HepG2 (cell line): Measurements from ENCODE around the gene EPHA10. TPM values are rescaled to one million over a fixed set of nuclear protein-coding genes. Genes with fewer than 3 reads are reported as not detected.
"Not testable (repeated sequence)": the region's sequence is repeated elsewhere in the genome, so short reads cannot be mapped to it uniquely, and the experiment has no call there.

ENCODE experiments used
- ATAC-seq: fragments of 200-7000 bp; cut with Tn5 transposase; 3 replicates; pipeline ENCODE4 v1.9.1; 2020; ENCODE audit warnings: mild to moderate bottlenecking, moderate library complexity
- BruUV-seq: library from RNA; stranded (reverse); fragments of 400-500 nt; replicated peaks from 2 replicates; lab custom pipeline; 2021; lab: Mats Ljungman, UMichigan
- CTCF ChIA-PET: fragments of 300-600 bp; formaldehyde crosslinking; extraction: SDS; loops from one replicate; lab custom pipeline; 2021; ENCODE audit warnings: low total read pairs, inconsistent platforms, low intra/inter-chr PET ratio; lab: Yijun Ruan, JAX
- POLR2A ChIA-PET: fragments of 350-600 bp; sonication (Branson Sonifier 250); formaldehyde crosslinking; loops from one replicate; lab custom pipeline; 2020; ENCODE audit warnings: antibody characterized with exemption, inconsistent platforms; lab: Yijun Ruan, JAX
- DNase-seq: peaks from one replicate; pipeline ENCODE4 v3.0.0-alpha.2; 2015; ENCODE audit warnings: low spot score
- FAIRE-seq: peaks from 3 replicates; lab custom pipeline; 2011; peaks lifted over from hg19 to GRCh38; lab: Jason Lieb, UNC
- H2AFZ ChIP-seq: one replicate; pipeline ENCODE4 v1.6.1; 2011; ENCODE audit warnings: low read length, inconsistent platforms
- H3K27ac ChIP-seq: fragments of 300-600 bp; 3 replicates; pipeline ENCODE4 v1.8.0; 2011; ENCODE audit warnings: mixed run types, mild to moderate bottlenecking, mixed read lengths, low read length, inconsistent platforms; ENCODE audit not compliant: insufficient read depth; ENCODE audit errors: extremely low read length
- H3K27me3 ChIP-seq, 2 experiments: fragments of 200-600 bp in 1 of 2; 2 replicates in 1 of 2; 3 replicates in 1 of 2; pipeline versions ENCODE4 v1.6.0 to v1.8.0; 2011; ENCODE audit warnings: low read length in 2 of 2, mild to moderate bottlenecking in 2 of 2, moderate library complexity in 2 of 2, inconsistent platforms in 1 of 2; ENCODE audit not compliant: insufficient read depth in 2 of 2, control insufficient read depth in 1 of 2
- H3K36me3 ChIP-seq, 2 experiments: fragments of 200-600 bp in 1 of 2; replicated peaks in 1 of 2; 2 replicates in 1 of 2; 3 replicates in 1 of 2; pipeline versions ENCODE4 v1.5.1 to v1.8.0; 2011; ENCODE audit warnings: low read length in 2 of 2, inconsistent platforms in 1 of 2; ENCODE audit not compliant: insufficient read depth in 2 of 2, control insufficient read depth in 1 of 2
- H3K4me1 ChIP-seq: 2 replicates; pipeline ENCODE4 v1.5.1; 2012; ENCODE audit warnings: low read length, inconsistent platforms; ENCODE audit not compliant: insufficient read depth
- H3K4me2 ChIP-seq: 2 replicates; pipeline ENCODE4 v1.6.0; 2011; ENCODE audit warnings: low read depth, low read length, inconsistent platforms
- H3K4me3 ChIP-seq, 3 experiments: fragments of 200-600 bp in 1 of 3; sonication (generic), shearing (Covaris generic) in 1 of 3; replicated peaks in 1 of 3; 2 replicates each; pipeline ENCODE4 v1.5.1; 2011 to 2016; ENCODE audit warnings: low read length in 3 of 3, inconsistent platforms in 2 of 3, low read depth in 2 of 3, mild to moderate bottlenecking in 2 of 3, control low read depth in 1 of 3, mixed read lengths in 1 of 3; ENCODE audit not compliant: insufficient read depth in 1 of 3
- H3K79me2 ChIP-seq: one replicate; pipeline ENCODE4 v1.6.1; 2011; ENCODE audit warnings: low read length, inconsistent platforms; ENCODE audit not compliant: insufficient read depth
- H3K9ac ChIP-seq: 2 replicates; pipeline ENCODE4 v1.6.0; 2011; ENCODE audit warnings: mild to moderate bottlenecking, low read depth, low read length, inconsistent platforms; ENCODE audit not compliant: insufficient read depth
- H3K9me3 ChIP-seq: 2 replicates; pipeline ENCODE4 v1.5.1; 2012; ENCODE audit warnings: mild to moderate bottlenecking, low read length
- H4K20me1 ChIP-seq: 2 replicates; pipeline ENCODE4 v1.6.0; 2011; ENCODE audit warnings: inconsistent platforms, mild to moderate bottlenecking, low read length, moderate library complexity; ENCODE audit not compliant: insufficient read depth
- AHR ChIP-seq: IDR thresholded peaks from 2 replicates; pipeline ENCODE4 v1.6.1; 2018; ENCODE audit warnings: missing genetic modification reagents, missing compliant biosample characterization
- CREB1 ChIP-seq, 2 experiments: fragments of 450-650 bp in 1 of 2; IDR thresholded peaks; 2 replicates each; pipeline ENCODE4 v1.6.1; 2016 to 2017; ENCODE audit warnings: control low read depth in 1 of 2, mild to moderate bottlenecking in 1 of 2, missing compliant biosample characterization in 1 of 2, missing genetic modification characterization in 1 of 2
- KLF16 ChIP-seq, 2 experiments: sonication (generic) in 1 of 2; formaldehyde crosslinking in 1 of 2; IDR thresholded peaks; 2 replicates each; pipeline versions ENCODE4 v1.6.1 to v1.8.0; 2016 to 2023; ENCODE audit warnings: missing genetic modification reagents in 2 of 2, missing compliant biosample characterization in 1 of 2
- RAD21 ChIP-seq: fragments of 450-650 bp; formaldehyde crosslinking; IDR thresholded peaks from 2 replicates; pipeline ENCODE4 v1.5.0; 2020; ENCODE audit warnings: mild to moderate bottlenecking
- SNAPC4 ChIP-seq: sonication (generic); formaldehyde crosslinking; IDR thresholded peaks from 2 replicates; pipeline ENCODE4 v1.4.0; 2020; ENCODE audit warnings: mild to moderate bottlenecking, missing genetic modification reagents
- STAG1 ChIP-seq: sonication (generic); formaldehyde crosslinking; IDR thresholded peaks from 2 replicates; pipeline ENCODE4 v1.4.0; 2020; ENCODE audit warnings: missing genetic modification reagents
- ZNF768 ChIP-seq: sonication (generic); formaldehyde crosslinking; IDR thresholded peaks from 2 replicates; pipeline ENCODE4 v1.4.0; 2020; ENCODE audit warnings: missing genetic modification reagents
- WGBS: methylation state at CpG from one replicate; pipeline ENCODE4 v1.1.6; 2017; ENCODE audit warnings: low lambda C conversion rate; 5-methylcytosine and 5-hydroxymethylcytosine counted together
- in situ Hi-C: cut with HindIII; loops from 2 replicates; pipeline ENCODE4 v1.10.0; 2017; ENCODE audit warnings: low pct_unique_long_range_greater_than_20kb; ENCODE audit not compliant: extremely low pct_ligation_motif_present
- intact Hi-C: fragments of 100-400 bp; cut with micrococcal nuclease; formaldehyde crosslinking; loops from one replicate; pipeline ENCODE4 v1.10.0; 2022; ENCODE audit not compliant: unreplicated experiment
- polyA plus RNA-seq, 8 experiments: library from polyadenylated mRNA; depleted of rRNA in 3 of 8; stranded (reverse) in 7 of 8; unstranded in 1 of 8; fragments of >200 nt; fragmentation: Illumina TruSeq in 4 of 8; extraction: Trizol in 4 of 8; gene quantifications; 2 replicates each; pipeline versions ENCODE4 v1.2.1 to v1.2.3, GENCODE V29; 2011 to 2016; ENCODE audit warnings: low read depth in 4 of 8, missing spikeins in 1 of 8, mixed read lengths in 1 of 8; ENCODE audit not compliant: insufficient read depth in 1 of 8
- total RNA-seq, 5 experiments: library from RNA; depleted of rRNA; stranded (reverse); fragments of >200 nt; fragmentation: Illumina TruSeq; extraction: Trizol; gene quantifications; 2 replicates each; pipeline ENCODE4 v1.2.3, GENCODE V29; 2016; ENCODE audit warnings: low read depth in 1 of 5
- TF ChIP-seq, protein P1 (sequence below): sonication (generic); formaldehyde crosslinking; IDR thresholded peaks from 2 replicates; pipeline ENCODE4 v1.5.0; 2020; ENCODE audit warnings: mild to moderate bottlenecking, missing genetic modification reagents, moderate library complexity

The EPHA10 gene
- total and polyA plus RNA-seq, 2 of the 13 experiments (the other 11 are each of a cell fraction or from before 2014, with no cell fraction given): 0.11 to 0.58 TPM

DNA sequence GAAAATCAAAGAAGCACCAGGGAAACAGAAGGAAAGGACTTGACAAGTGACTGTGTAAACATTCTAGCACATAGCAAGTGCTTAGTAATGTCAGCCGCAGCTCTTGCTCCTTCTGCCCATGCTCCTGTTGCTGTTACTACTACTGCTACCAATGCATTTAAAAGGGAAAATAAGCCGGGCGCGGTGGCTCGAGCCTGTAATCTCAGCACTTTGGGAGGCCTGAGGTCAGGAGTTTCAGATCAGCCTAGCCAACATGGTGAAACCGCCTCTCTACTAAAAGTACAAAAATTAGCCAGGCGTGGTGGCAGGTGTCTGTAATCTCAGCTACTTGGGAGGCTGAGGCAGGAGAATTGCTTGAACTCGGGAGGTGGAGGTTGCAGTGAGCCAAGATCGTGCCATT, 80.7 kb downstream of the EPHA10 start:
- H3K79me2 ChIP-seq, POLR2A ChIA-PET, H3K4me2 ChIP-seq, H3K9me3 ChIP-seq, H2AFZ ChIP-seq, intact Hi-C loops, H4K20me1 ChIP-seq, ATAC-seq, H3K4me3 ChIP-seq, BruUV-seq, DNase-seq, FAIRE-seq, H3K9ac ChIP-seq, H3K4me1 ChIP-seq, H3K27me3 ChIP-seq, H3K27ac ChIP-seq: not testable (repeated sequence)
- WGBS: 94% methylated on average over 9 of the region's 9 CpGs
- in situ Hi-C loops: loop anchor here (5.0 kb wide), 1 partner anchor 227 kb away; no protein-coding TSS in a partner anchor
- CTCF ChIA-PET: interaction anchor here (5.1 kb wide), 1 partner anchor 80 kb away, joined by 56 read pairs; no protein-coding TSS in a partner anchor
- H3K36me3 ChIP-seq: peaks cover 9 to 32% of the 10 kb centered on the region in 2 experiments

DNA sequence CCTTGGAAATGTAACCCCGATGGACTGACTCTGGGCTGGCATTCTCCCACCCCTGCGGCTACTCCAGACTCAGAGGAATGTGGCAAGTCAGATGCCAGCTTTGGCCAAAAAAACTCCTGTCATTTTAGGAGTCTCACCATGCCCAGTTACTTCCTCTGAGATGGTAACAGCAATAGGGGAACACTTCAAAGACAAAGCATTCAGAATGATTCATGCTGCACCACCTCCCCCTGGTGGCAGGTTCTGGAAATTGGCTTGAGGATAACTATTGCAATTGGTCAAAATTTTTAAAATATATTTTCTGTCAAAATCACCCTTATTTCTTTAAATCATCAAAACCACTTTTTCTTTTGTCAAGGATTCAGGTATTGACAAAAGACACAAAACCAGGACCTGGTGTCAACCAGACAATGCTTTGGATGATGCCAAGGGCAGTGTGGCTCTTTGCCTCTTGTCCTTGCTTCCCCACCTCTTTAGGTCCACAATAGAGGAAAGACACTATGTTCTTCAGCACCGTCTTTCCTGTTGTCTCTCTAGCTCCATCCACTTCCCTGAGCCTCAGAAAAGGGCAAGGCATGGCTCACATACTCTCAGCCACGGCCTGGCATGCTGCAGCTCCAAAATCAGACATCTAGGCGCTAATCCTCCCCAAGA, 82.5 kb downstream of the EPHA10 start:
- Histone ChIP-seq H4K20me1 (peaks cover 3% of the 10 kb centered on the region; the same call in 1 of the 2 replicates), H3K27ac (no peak overlapping the region), H3K9me3 (no peaks in the 10 kb centered on the region), H3K9ac (no peak overlapping the region), H3K79me2 (no peaks in the 10 kb centered on the region), H3K4me2 (no peak overlapping the region), H2AFZ (no peak overlapping the region), H3K4me3 (no peak overlapping the region), H3K36me3 (peaks cover 9 to 32% of the 10 kb centered on the region in 2 experiments), H3K4me1 (no peaks in the 10 kb centered on the region), H3K27me3 (peaks cover 0 to 2% of the 10 kb centered on the region in 2 experiments; a peak in 1 of 5 replicates)
- peak; percentile 64 for ATAC-seq
- intact Hi-C loops: loop anchor here (1.0 kb wide), 1 partner anchor 79 kb away; no protein-coding TSS in a partner anchor
- ChIA-PET POLR2A (no interaction called here), CTCF (interaction anchor here (1.0 to 5.1 kb wide), 3 partner anchors 78 to 228 kb away, joined by 3 to 56 read pairs (median 4); partner anchors contain the start of gene MEAF6)
- DNase-seq: peak; percentile 38
- BruUV-seq: no TSS peak
- 87% methylated on average over 5 of the region's 5 CpGs for WGBS
- in situ Hi-C loops: loop anchor here (5.0 kb wide), 1 partner anchor 225 kb away; no protein-coding TSS in a partner anchor
- peak; percentile 87 for FAIRE-seq
- TF ChIP-seq AHR (CRISPR knock-in tag) (no peak), ZNF768 (no peak), KLF16 (CRISPR knock-in tag; IDR thresholded peaks at IDR 0.05) (no peak), STAG1 (CRISPR knock-in tag) (peak; percentile 86), SNAPC4 (CRISPR knock-in tag) (no peak), RAD21 (CRISPR knock-in tag) (peak; percentile 82; the same call in 1 of the 2 replicates), CREB1 (IDR thresholded peaks at IDR 0.05) (no peak), CREB1 (CRISPR knock-in tag; IDR thresholded peaks at IDR 0.05) (peak; percentile 41)
- TF ChIP-seq, protein P1, sequence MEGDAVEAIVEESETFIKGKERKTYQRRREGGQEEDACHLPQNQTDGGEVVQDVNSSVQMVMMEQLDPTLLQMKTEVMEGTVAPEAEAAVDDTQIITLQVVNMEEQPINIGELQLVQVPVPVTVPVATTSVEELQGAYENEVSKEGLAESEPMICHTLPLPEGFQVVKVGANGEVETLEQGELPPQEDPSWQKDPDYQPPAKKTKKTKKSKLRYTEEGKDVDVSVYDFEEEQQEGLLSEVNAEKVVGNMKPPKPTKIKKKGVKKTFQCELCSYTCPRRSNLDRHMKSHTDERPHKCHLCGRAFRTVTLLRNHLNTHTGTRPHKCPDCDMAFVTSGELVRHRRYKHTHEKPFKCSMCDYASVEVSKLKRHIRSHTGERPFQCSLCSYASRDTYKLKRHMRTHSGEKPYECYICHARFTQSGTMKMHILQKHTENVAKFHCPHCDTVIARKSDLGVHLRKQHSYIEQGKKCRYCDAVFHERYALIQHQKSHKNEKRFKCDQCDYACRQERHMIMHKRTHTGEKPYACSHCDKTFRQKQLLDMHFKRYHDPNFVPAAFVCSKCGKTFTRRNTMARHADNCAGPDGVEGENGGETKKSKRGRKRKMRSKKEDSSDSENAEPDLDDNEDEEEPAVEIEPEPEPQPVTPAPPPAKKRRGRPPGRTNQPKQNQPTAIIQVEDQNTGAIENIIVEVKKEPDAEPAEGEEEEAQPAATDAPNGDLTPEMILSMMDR (CRISPR knock-in tag): peak; percentile 81
